Coronary artery (tissue), 2 donors: ENCODE measurements around the gene NKAIN2.
"Not testable (repeated sequence)": the region's sequence is repeated elsewhere in the genome, so short reads cannot be mapped to it uniquely, and the experiment has no call there.

Experiments
- DNase-seq: peaks from one replicate; pipeline ENCODE4 v3.0.0-alpha.2; 2017; ENCODE audit warnings: low spot score
- H3K27ac ChIP-seq, 2 donors: fragments of 200-600 bp; sonication (generic); one replicate each; pipeline ENCODE4 v1.5.1; 2016 to 2019
- H3K4me3 ChIP-seq: fragments of 200-600 bp; sonication (generic); 2 replicates; pipeline ENCODE4 v1.5.1; 2016; ENCODE audit warnings: mild to moderate bottlenecking, moderate library complexity
- CTCF ChIP-seq: fragments of 200-600 bp; sonication (generic); IDR thresholded peaks from one replicate; pipeline ENCODE4 v1.5.1; 2019; ENCODE audit warnings: antibody characterized with exemption

NKAIN2 gene

GRCh38 chr6:124393536-124393935 is 589.9 kb downstream of the NKAIN2 start:
- no peak for TF ChIP-seq CTCF
- Histone ChIP-seq H3K27ac (no peak overlapping the region), H3K4me3 (no peak overlapping the region)
- DNase-seq, result no peak

- TF ChIP-seq CTCF, result no peak
- H3K4me3 ChIP-seq, result no peak overlapping the region
- no peak overlapping the region for H3K27ac ChIP-seq
- no peak for DNase-seq
Measured at GRCh38 chr6:124396361-124396760, 592.7 kb downstream of the NKAIN2 start.

- Histone ChIP-seq H3K4me3 (no peak overlapping the region), H3K27ac (no peak overlapping the region)
- DNase-seq, result no peak
- TF ChIP-seq CTCF, result no peak
Measured at GRCh38 chr6:124400261-124400999, 596.8 kb downstream of the NKAIN2 start.

- H3K27ac ChIP-seq, DNase-seq, H3K4me3 ChIP-seq: not testable (repeated sequence)
Measured at GRCh38 chr6:124410425-124410824, 606.8 kb downstream of the NKAIN2 start.

- not testable (repeated sequence) for DNase-seq, H3K4me3 ChIP-seq, H3K27ac ChIP-seq
Measured at GRCh38 chr6:124412657-124413056, 609.0 kb downstream of the NKAIN2 start.

- DNase-seq, result no peak
- TF ChIP-seq CTCF, result no peak
- no peak overlapping the region for H3K27ac ChIP-seq
- no peak overlapping the region for H3K4me3 ChIP-seq
Measured at GRCh38 chr6:124420116-124420840, 616.6 kb downstream of the NKAIN2 start.

- H3K4me3 ChIP-seq, result no peak overlapping the region
- no peak for DNase-seq
- H3K27ac ChIP-seq, result no peak overlapping the region
- no peak for TF ChIP-seq CTCF
Measured at GRCh38 chr6:124423621-124424020, 620.0 kb downstream of the NKAIN2 start.

- no peak for DNase-seq
- TF ChIP-seq CTCF, result no peak
- no peak overlapping the region for H3K27ac ChIP-seq
- H3K4me3 ChIP-seq, result no peak overlapping the region
Measured at GRCh38 chr6:124430740-124431318, 627.2 kb downstream of the NKAIN2 start.
